ENCODE data around the gene B4GALT4.
"Not testable (repeated sequence)": the region's sequence is repeated elsewhere in the genome, so short reads cannot be mapped to it uniquely, and the experiment has no call there.

B4GALT4 gene, protein sequence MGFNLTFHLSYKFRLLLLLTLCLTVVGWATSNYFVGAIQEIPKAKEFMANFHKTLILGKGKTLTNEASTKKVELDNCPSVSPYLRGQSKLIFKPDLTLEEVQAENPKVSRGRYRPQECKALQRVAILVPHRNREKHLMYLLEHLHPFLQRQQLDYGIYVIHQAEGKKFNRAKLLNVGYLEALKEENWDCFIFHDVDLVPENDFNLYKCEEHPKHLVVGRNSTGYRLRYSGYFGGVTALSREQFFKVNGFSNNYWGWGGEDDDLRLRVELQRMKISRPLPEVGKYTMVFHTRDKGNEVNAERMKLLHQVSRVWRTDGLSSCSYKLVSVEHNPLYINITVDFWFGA

DNA sequence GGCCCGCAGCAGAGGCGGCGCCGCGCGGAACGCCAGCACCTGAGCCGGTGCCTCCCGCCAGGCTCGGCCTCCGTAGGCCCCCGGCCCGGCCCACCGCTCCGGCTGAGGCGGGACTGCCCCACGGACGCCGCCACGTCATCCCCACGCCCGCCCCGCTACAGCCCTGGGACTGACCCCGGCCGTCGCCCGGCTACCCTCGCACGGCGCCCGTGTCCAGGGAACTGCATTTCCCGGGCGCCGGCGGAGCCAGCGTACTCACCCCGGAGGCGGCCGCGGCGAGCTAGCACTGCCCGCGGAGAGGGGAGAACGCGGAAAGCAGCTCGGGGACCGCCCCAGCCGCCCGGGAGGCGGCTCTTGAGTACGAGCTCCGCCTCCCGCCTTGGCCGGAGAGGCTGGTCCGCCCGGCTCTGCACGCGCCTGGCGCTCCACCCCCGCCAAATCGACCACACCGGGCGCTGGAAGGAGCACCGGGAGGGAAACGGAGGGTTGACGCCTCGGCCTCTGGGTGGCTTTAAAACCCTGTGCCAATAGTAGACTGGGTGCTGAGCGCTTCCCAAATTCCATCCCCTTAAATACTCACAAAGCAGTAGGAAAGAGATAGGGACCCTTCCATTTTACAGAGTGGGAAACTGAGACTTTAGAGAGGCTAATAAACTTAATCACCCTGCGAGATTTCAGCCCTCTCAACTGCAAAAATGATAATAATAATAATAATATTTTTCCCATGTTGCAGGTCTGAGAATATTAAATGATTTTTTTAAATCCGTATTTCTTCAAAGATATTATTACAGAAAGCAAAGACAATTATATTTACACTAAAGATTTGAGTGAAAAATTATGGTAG is at the start of gene B4GALT4:
Gene B4GALT4 (minus strand): TSS at position 288 of the 844 bp plus-strand sequence. CDS start 10,779 bp downstream, outside the sequence.
- H3K27ac ChIP-seq = peak within 1 kb of the TSS; percentile 79 to 95 (median 86)
- peak within 1 kb of the TSS; percentile 67 to 93 (median 82) for H3K4me3 ChIP-seq
- TF ChIP-seq Cebpa-rat (IDR thresholded peaks at IDR 0.05) = no peak
- H4K20me1 ChIP-seq = peaks cover 0 to 10% (median 0%) of the 10 kb centered on the region in 11 experiments; a peak in 7 of 22 replicates
- no peaks in the 10 kb centered on the region for H3K27me3 ChIP-seq
- peaks cover 9 to 17% (median 13%) of the 10 kb centered on the region in 11 experiments; a peak in 21 of 22 replicates for H3K36me3 ChIP-seq
- peak within 1 kb of the TSS; percentile 87 to 98 (median 90) for H3K9ac ChIP-seq
- peak within 1 kb of the TSS; percentile 73 to 97 (median 89) for H3K4me2 ChIP-seq
- peaks cover 18 to 40% (median 32%) of the 10 kb centered on the region in 10 experiments for H3K4me1 ChIP-seq
- peaks cover 0 to 14% (median 8%) of the 10 kb centered on the region in 11 experiments; a peak in 13 of 22 replicates for H3K9me3 ChIP-seq (replicated peaks in 1 of 11)

DNA sequence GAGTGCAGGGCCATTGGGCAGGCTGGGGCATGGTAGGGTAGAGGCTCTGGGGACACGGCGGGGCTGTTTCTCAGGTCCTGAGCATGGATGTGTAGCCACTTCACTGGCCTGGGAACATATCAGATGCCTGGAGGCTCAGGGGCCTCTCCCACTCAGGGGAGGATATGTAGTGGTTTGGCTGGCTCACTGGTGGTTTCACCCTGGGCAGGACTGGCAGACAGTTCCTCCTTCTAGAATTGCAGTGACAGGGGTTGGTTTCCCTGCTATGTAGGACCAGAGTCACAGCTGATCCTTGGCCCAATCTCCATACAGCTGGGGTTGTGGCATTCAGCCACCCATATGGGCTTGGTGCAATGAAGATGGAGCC is 48.7 kb upstream of the B4GALT4 start:
- TF ChIP-seq Cebpa-rat (IDR thresholded peaks at IDR 0.05) = no peak

DNA sequence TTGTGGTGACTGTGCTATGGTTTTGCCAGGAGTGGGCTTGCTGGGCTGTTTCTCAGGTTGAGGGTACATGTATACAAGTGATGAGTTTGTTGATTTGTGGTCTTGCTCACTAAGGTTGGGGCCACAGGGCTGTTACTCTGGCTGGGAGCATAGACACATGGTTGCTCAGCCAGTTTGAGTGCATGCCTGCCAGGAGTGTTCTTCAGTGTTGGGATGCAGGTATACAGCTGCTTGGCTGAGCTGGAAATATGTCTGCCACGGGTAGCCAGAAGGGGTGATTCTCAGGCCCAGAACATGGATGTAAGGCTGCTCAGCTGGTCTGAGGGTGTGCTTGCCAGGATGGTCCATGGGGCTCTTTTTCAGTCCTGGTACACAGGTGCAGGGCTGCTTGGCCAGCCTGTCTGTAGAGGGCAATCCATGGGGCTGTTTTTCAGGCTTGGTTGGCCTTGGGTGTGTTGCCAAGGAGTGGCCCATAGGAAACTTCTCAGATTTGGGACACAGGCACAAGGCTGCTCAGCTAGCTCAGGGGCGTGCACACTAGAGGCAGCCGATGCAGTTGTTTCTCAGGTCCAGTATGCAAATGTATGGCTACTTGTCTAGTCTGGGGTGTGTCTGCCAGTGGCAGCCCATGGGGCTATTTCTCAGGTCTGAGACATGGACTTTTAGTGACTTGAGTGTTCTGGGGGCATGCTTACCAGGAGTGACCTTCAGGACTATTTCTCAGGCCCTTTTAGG is 48.2 kb upstream of the B4GALT4 start:
- Histone ChIP-seq H3K9me3 (replicated peaks in 1 of 11) (peaks cover 32 to 53% (median 39%) of the 10 kb centered on the region in 11 experiments), H3K9ac (no peak overlapping the region), H3K4me3 (no peak overlapping the region), H3K4me2 (peak overlapping the region in 5 of 11 experiments; percentile 31 to 59 (median 52); a peak in 9 of 22 replicates), H4K20me1 (no peaks in the 10 kb centered on the region), H3K27ac (no peak overlapping the region), H3K36me3 (no peaks in the 10 kb centered on the region), H3K4me1 (peaks cover 15 to 31% (median 22%) of the 10 kb centered on the region in 10 experiments), H3K27me3 (peaks cover 0 to 7% (median 0%) of the 10 kb centered on the region in 11 experiments; a peak in 2 of 22 replicates)
- TF ChIP-seq Cebpa-rat (IDR thresholded peaks at IDR 0.05) = no peak

More for the DNA sequence above, 48.7 kb upstream of the B4GALT4 start:
- peaks cover 0 to 11% (median 2%) of the 10 kb centered on the region in 11 experiments; a peak in 10 of 22 replicates for H3K27me3 ChIP-seq
- H3K36me3 ChIP-seq = no peaks in the 10 kb centered on the region
- H4K20me1 ChIP-seq = no peaks in the 10 kb centered on the region
- H3K4me3 ChIP-seq = no peak overlapping the region
- peaks cover 29 to 48% (median 36%) of the 10 kb centered on the region in 11 experiments for H3K9me3 ChIP-seq (replicated peaks in 1 of 11)
- H3K4me1 ChIP-seq = peaks cover 16 to 31% (median 24%) of the 10 kb centered on the region in 10 experiments
- no peak overlapping the region for H3K27ac ChIP-seq
- peak overlapping the region in 5 of 11 experiments; percentile 31 to 59 (median 52); a peak in 9 of 22 replicates for H3K4me2 ChIP-seq
- H3K9ac ChIP-seq = no peak overlapping the region

DNA sequence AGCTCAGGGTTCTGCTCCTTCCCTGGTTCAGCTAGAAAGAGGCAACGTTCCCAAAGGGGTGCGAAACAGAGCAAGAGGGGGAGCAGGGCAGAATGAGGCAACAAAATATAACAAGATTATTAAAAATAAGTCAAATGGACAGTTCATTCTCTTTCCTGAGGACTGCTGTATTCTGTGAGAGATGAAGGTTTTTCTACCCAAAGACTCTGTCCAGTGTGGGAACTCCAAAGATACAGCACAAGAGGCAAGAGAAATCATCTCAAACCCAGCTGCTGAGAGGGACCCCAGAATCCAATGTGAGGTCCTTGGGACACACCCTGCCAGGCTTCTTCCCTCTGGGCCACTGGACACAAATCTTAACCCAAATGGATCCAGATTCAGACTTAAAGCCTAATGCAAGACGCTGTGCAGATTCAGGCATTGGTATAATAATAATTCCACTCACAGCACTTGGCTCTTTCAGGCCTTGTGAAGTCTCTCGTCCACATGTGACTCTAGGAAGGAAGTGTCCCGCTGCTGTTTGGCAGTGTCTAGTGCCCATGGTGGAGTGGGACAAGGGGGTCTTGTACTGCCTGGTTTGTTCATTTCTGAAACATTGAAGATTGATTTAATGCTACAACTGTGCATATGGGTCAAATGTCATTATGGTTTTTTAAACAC is 39.0 kb upstream of the B4GALT4 start:
- Histone ChIP-seq H3K9ac (0 out of 22 replicates have a peak overlapping the region, but pooled peaks of 1 of the 11 experiments have one; percentile 2), H3K27ac (no peak overlapping the region), H4K20me1 (no peaks in the 10 kb centered on the region), H3K9me3 (replicated peaks in 1 of 11) (peaks cover 24 to 38% (median 34%) of the 10 kb centered on the region in 11 experiments), H3K27me3 (no peaks in the 10 kb centered on the region), H3K4me1 (peaks cover 0 to 26% (median 4%) of the 10 kb centered on the region in 10 experiments; a peak in 8 of 20 replicates), H3K4me3 (no peak overlapping the region), H3K36me3 (peaks cover 0 to 8% (median 0%) of the 10 kb centered on the region in 11 experiments; a peak in 2 of 22 replicates), H3K4me2 (peak overlapping the region in 4 of 11 experiments; percentile 3 to 43 (median 31); a peak in 4 of 22 replicates)
- TF ChIP-seq Cebpa-rat (IDR thresholded peaks at IDR 0.05) = no peak

DNA sequence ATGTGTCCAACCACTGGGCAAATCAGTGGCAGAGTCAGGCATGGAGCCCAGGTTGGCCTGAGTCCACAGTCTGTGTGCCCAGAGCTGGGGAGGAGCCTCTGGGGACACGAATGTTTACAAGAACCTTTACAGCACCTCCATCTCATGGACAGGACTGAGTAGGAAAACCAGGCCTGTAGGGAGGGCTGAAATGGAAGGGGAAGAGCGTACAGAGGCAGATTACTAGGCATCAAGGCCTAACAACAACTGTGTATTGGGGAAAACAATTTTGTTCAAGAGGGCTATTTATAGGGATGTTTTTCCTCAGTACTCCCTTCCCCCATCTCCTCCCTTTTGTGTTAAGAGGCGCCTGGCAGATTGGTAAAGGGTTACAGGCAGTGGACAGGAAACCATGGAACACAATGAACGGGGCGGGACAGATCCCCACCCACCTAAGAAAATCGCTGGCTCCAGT is 38.5 kb upstream of the B4GALT4 start:
- TF ChIP-seq Cebpa-rat (IDR thresholded peaks at IDR 0.05) = no peak
- no peaks in the 10 kb centered on the region for H4K20me1 ChIP-seq
- peaks cover 24 to 33% (median 31%) of the 10 kb centered on the region in 11 experiments for H3K9me3 ChIP-seq (replicated peaks in 1 of 11)
- no peak overlapping the region for H3K4me3 ChIP-seq
- H3K9ac ChIP-seq = 0 out of 22 replicates have a peak overlapping the region, but pooled peaks of 1 of the 11 experiments have one; percentile 2
- H3K4me1 ChIP-seq = peaks cover 0 to 28% (median 4%) of the 10 kb centered on the region in 10 experiments; a peak in 8 of 20 replicates
- no peak overlapping the region; a peak in 1 of 22 replicates for H3K27ac ChIP-seq
- no peaks in the 10 kb centered on the region for H3K27me3 ChIP-seq
- H3K36me3 ChIP-seq = peaks cover 0 to 8% (median 0%) of the 10 kb centered on the region in 11 experiments; a peak in 2 of 22 replicates
- peak overlapping the region in 4 of 11 experiments; percentile 3 to 43 (median 31); a peak in 4 of 22 replicates for H3K4me2 ChIP-seq

DNA sequence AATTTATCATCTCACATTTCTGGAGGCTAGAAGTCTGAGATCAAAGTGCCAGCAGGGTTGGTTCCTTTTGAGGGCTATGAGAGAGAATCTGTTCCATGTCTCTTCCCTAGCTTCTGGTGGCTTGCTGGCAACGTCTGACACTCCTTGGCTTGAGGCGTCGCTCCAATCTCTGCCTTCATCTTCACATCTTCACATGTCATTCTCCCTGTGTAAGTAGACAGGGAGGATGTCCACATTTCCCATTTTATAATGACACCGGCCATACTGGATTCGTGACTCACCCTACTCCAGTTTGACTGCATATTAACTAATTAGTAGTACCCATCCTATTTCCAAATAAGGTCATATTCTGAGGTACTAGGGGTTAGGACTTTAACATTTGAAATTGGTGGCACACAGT is 36.0 kb upstream of the B4GALT4 start:
- H3K4me2 ChIP-seq = no peak overlapping the region
- H3K9ac ChIP-seq = no peak overlapping the region
- no peak for TF ChIP-seq Cebpa-rat (IDR thresholded peaks at IDR 0.05)
- H3K4me3 ChIP-seq = no peak overlapping the region
- H3K4me1 ChIP-seq = peaks cover 0 to 28% (median 4%) of the 10 kb centered on the region in 10 experiments; a peak in 8 of 20 replicates
- H3K27ac ChIP-seq = no peak overlapping the region
- no peaks in the 10 kb centered on the region for H4K20me1 ChIP-seq
- H3K36me3 ChIP-seq = no peaks in the 10 kb centered on the region
- H3K27me3 ChIP-seq = no peaks in the 10 kb centered on the region
- H3K9me3 ChIP-seq (replicated peaks in 1 of 11) = peaks cover 4 to 9% (median 7%) of the 10 kb centered on the region in 11 experiments

DNA sequence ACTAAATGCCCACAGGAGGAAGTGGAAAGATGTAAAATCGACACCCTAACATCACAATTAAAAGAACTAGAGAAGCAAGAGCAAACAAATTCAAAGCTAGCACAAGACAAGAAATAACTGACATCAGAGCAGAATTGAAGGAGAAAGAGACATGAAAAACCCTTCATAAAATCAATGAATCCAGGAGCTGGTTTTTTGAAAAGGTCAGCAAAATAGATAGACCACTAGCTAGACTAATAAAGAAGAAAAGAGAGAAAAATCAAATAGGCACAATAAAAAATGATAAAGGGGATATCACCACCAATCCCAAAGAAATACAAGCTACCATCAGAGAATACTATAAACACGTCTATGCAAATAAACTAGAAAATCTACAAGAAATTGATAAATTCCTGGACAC is 29.5 kb upstream of the B4GALT4 start:
- not testable (repeated sequence) for H3K4me1 ChIP-seq, H3K27me3 ChIP-seq, H3K36me3 ChIP-seq, H3K27ac ChIP-seq, H3K9ac ChIP-seq, H3K4me3 ChIP-seq, H3K4me2 ChIP-seq, H4K20me1 ChIP-seq
- peaks cover 0 to 14% (median 3%) of the 10 kb centered on the region in 11 experiments; a peak in 6 of 22 replicates for H3K9me3 ChIP-seq (replicated peaks in 1 of 11)

DNA sequence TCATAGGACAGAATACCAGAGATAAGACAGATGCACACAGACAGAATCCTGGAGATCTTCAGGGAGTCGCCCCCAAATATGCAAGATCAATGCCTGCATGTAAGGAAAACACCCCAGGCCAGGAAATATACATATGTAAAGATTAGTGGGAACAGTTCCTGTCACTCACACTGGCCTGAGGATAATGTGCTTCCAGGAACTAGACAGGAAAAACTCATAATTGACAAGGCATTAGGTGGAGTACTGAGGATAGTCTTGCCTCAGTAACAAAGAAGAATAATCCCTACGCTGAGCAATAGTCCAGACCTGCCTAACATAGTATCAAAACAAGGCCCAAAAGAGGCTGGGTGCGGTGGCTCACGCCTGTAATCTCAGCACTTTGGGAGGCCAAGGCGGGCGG is 20.4 kb upstream of the B4GALT4 start:
- Histone ChIP-seq H3K4me3 (no peak overlapping the region), H3K9me3 (replicated peaks in 1 of 11) (peaks cover 0 to 12% (median 6%) of the 10 kb centered on the region in 11 experiments; a peak in 10 of 22 replicates), H3K9ac (no peak overlapping the region), H3K36me3 (no peaks in the 10 kb centered on the region), H4K20me1 (no peaks in the 10 kb centered on the region), H3K4me1 (peaks cover 0 to 22% (median 12%) of the 10 kb centered on the region in 10 experiments; a peak in 14 of 20 replicates), H3K27ac (no peak overlapping the region), H3K4me2 (no peak overlapping the region), H3K27me3 (no peaks in the 10 kb centered on the region)
- no peak for TF ChIP-seq Cebpa-rat (IDR thresholded peaks at IDR 0.05)

Measured in BLaER1 treated with 17β-estradiol and CSF1 and Interleukin-3, amounts not matched to agents 10 nM and 100 nM (cell line).